Left renal cortex interstitium (tissue), 4 donors: ENCODE data around the gene UPF2. TPM values are rescaled to one million over a fixed set of nuclear protein-coding genes. Genes with fewer than 3 reads are reported as not detected.
A peak's percentile ranks its signal among the peaks of the same experiment; 100 is the strongest.
"Not testable (repeated sequence)": the region's sequence is repeated elsewhere in the genome, so short reads cannot be mapped to it uniquely, and the experiment has no call there.

Source experiments
- DNase-seq, 4 donors: peaks; one replicate each; pipeline ENCODE4 v3.0.0-alpha.2; 2013; ENCODE audit warnings: low read depth in 4 of 4, low spot score in 2 of 4, missing footprints in 1 of 4
- polyA plus RNA-seq, 4 donors: library from polyadenylated mRNA; unstranded; fragments of 120-200 nt; gene quantifications; one replicate each; pipeline ENCODE4 v1.2.1, GENCODE V29; 2013; ENCODE audit not compliant: insufficient read length in 4 of 4

The UPF2 gene
- polyA plus RNA-seq, 4 donors, result 32.1 to 40.5 (median 37.3) TPM

- DNase-seq, result no peak
These were observed 722 bp downstream of the UPF2 start for GRCh38 chr10:12041766-12042408.

DNA sequence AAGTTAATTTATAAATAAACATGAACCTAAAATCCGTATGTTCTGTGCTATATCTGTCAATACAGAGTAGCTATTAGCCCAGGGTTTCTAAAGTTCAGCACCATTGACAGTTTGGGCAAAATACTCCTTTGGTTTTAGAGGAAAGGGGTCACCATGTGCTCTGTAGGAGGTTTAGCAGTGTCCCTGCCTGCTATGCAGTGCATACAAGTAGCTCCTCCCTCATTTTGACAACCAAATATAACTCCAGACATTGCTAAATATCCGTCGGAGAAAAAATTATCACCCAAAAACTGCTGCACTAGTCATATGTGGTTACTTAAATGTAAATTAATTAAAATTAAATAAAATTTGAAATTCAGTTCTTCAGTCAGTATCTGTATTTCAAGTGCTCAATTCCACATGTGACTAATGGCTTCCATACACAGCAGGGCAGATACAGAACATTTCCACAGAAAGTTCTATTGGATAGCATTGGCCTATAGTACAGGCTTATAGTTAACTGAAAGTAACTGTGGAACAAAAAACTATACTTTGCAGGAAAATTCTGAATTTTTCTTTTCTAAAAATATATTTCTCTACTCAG lies 6.4 kb downstream of the UPF2 start:
- DNase-seq, result no peak

- no peak for DNase-seq
These were observed 11.2 kb downstream of the UPF2 start for GRCh38 chr10:12031404-12031803.

DNA sequence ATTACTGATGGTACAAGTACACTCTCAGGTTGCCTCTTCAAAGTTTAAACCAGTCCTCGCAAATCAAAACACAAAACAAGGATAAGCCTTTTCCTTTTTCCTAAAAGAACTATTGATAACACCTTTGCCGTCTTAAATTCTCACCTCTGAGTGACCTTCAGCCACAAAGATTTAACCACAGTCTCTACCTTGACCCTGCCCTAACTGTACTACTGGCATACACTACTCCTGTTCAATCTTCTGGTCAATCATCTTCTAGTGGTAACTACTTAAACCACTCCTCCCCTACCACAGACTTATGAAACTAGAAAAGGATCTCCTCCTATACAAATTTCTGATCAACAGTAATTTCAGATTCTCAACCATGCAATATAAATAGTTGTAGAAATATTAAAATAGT lies 15.1 kb downstream of the UPF2 start:
- DNase-seq, result no peak

- DNase-seq, result no peak
These were observed 17.0 kb downstream of the UPF2 start for GRCh38 chr10:12025591-12025990.

DNA sequence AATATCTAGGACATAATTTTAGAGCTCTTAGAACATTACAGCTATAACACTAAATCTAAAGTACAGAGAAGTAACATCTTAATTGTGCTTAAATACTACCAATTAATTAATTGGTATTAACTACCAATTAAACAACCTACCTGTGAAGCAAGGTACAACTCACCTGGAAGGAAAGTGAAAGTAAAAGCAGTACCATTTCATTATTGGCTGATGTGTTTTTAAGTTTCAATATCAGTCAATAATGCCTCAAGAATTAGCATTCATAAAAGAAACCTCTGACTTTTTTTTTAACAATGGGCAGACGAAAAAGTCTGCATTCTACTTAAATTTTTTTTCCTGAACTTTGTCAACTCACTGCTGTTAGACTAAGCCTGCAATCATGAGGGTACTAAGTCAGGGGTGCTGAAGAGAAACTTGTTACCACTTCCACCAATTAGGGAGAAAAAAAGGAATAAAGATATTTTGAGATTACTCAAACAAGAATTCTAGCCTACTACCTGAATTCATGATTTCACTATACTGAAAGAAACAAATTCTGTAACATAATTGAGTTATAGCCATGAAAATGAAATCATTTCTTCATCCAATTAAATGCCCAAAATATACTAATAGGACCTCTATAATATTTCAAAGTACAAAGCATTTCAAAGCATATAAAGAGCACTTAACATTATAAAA lies 19.9 kb downstream of the UPF2 start:
- no peak for DNase-seq

GRCh38 chr10:12020574-12020973 lies 22.0 kb downstream of the UPF2 start:
- DNase-seq, result no peak

DNA sequence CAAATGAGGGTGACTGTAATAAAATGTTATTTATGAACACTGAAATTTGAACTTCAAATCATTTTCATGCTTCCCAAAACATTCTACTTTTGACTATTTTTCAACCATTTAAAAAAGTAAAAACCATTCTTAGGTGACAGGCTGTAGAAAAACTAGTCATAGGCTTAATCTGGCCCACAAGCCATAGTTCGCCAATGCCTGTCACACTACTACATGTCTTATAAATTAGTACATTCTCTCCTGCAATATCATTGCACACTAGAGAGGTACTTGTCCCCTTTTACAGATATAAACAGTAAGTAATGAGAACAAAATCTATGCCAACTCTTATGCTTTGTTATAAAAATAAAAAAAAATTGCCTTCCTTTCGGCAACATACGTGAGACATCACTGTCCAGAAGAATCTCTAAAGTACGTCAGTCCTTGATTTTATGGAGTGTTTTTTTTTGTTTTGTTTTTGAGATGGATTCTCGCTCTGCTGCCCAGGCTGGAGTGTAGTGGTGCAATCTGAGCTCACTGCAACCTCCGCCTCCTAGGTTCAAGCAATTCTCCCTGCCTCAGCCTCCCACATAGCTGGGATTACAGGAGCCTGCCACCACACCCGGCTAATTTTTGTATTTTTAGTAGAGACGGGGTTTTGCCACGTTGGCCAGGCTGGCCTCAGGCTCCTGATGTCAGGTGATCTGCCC lies 23.2 kb downstream of the UPF2 start:
- DNase-seq, result peak in 2 of 4 donors; percentile 11 to 15

GRCh38 chr10:12018438-12019282 lies 23.9 kb downstream of the UPF2 start:
- DNase-seq, result peak in 1 of 4 donors; percentile 17

DNA sequence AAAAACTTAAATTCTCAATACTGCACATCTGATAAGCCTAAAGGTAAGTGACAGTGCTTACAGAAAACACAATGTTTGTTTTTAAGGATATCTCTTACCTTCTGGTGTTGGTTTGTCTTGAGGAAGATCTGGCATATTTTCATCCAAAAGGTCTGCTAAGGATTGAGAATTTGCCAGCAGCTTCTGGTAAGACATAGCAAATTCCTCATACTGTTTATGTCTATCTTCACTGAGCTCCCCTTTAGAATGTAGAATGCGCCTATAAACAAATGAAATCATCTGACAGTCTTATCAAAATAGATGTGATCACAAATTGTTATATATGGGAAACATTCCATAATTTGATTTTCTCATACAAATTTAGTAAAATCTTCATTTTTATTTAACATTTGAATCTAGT lies 28.7 kb downstream of the UPF2 start:
- DNase-seq, result no peak

DNA sequence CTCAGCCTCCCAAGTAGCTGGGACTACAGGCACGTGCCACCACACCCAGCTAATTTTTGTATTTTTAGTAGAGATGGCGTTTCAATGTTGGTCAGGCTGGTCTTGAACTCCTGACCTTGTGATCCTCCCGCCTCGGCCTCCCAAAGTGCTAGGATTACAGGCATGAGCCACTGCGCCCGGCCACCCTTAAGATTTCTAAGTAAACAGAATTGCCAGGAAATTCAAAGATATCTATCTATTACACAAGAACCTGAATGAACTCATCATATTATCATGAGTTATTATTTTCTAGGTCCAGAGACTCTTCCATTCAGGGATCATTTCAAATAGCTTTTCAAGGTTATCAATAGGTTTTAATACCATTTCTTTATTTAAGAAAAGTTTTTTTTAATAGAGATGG lies 29.2 kb downstream of the UPF2 start:
- DNase-seq, result not testable (repeated sequence)

DNA sequence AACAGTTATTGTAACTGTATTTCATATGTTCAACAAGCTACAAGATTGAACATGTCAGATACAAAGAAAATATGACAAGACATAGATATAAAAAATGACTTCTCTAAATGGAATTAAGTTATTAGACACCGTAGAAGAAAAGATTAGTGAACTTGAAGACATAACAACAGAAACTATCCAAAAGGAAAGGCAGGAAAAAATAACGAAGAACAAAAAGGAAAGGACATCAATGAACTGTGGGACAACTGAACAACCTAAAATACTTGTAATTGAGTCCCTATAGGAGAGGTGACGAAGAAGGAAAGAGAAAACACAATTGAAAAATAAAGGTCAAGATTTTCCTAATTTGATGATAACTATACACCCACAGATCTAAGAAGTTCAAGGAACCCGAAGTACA lies 32.3 kb downstream of the UPF2 start:
- no peak for DNase-seq

DNA sequence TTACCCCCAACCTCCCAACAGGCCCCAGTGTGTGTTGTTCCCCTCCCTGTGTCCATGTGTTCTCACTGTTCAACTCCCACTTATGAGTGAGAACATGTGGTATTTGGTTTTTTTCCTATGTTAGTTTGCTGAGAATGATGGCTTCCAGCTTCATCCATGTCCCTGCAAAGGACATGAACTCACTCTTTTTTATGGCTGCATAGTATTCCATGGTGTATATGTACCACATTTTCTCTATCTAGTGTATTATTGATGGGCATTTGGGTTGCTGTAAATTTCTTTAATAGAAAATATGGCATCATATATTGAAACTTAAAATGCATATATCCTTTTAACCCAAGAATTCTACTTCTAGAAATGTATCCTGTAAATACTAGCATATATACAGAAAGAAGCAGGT lies 33.8 kb downstream of the UPF2 start:
- not testable (repeated sequence) for DNase-seq

DNA sequence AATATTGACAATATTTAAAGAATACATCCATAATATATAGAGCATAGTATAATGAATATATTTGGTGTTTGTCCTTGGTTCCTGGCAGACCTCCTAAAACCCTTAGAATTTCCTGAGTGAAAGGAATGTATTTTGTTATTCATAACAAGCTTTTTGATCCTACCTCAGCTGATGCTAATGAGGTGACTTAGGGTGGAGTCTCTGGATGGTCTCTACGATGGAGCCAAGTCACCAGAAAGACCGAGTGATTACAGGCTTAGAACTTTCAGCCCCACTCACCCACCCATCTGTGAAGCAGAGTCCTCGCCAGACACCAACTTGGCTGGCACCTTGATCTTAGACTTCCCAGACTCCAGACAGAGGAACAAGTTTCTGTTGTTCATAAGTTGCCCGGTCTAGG lies 35.9 kb downstream of the UPF2 start:
- DNase-seq, result no peak

DNA sequence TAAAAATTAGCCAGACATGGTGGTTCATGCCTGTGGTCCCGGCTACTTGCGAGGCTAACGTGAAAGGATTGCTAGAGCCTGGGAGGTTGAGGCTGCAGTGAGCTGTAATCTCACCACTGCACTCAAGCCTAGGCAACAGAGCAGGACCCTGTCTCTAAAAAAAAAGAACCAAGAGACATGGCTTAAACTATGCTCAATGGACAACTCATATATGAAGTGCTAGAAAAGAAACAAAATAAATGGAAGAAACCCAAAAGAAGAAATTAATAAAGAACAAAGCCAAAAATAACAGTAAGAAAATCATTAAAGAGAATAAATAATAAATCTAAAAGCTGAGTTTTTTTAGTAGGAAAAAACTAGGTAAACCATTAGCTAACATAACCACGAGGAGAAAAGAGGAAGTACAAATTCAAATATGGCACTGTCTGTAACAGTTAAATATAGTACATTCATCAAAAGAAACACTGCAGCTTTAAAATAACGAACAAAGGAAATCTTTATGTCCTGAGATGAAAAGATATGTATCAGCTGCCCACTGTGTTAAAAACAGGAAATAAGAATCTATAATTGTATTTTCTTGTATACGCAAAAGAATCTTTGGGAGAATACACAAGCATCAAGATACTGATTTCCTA lies 48.7 kb downstream of the UPF2 start:
- no peak for DNase-seq

DNA sequence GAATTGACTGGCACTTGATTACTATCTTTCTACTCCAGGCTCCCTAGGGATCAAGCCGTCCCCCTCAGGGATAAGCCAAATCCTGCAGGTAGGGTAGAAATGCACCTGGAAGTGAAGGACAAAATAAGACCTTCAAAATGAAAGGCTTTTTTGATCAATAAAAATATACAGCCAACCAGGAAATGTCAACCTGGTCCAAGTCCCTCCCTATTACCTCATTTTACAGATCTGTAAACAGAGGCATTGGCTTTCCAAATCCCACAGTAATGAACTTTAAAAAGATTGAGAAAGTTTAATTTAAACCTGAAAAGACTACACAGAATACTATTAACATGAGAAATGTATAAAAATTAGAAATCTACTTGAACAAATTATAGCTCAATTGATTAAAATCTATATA lies 53.7 kb downstream of the UPF2 start:
- no peak for DNase-seq

DNA sequence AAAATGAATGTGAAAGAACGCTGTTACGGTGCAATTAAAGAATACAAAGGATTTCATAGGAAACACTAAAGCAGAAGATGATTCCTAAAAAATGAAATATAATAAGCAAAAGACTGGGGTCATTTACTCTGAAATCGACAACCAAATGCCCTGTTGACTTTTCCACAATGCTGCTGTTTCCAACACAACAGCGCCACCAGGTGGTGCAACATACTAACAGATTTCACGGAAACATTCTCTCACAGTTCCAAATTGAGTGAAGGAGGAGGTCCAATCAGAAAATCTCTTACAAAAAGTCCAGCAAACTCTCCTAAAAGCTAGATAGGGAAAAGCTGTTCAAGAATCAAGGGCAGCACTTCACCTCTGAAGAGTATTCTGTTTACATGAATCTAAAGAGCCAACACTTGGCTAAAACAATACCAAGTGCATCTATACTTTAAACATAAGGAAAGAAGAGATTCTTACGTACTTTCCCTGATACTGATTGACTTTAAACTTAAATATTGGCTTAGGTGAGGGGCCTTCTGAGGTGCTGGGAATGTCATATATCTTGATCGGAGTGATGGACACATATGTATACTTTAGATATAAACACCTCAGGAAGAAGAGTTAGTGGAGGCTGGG lies 55.9 kb downstream of the UPF2 start:
- DNase-seq, result peak; percentile 50 to 82 (median 66)

DNA sequence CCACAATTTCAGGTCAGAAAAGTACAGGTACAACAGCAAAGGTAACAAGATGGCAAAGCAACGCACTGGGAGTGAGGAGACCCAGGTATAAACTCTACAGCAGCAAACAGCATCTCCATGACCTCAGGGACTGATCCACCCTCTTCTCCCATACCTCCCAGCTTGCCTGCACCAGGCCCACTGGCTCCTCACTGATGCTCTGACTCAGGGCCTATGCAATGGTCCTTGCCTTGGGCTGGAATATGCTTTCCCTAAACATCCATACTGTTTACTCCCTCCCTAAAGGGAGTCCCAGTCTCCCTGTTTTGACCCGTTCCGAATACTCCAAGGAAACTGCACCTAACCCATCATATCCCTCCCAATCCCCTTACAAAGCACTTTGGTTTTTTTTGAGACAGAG lies 60.4 kb downstream of the UPF2 start:
- DNase-seq, result no peak

DNA sequence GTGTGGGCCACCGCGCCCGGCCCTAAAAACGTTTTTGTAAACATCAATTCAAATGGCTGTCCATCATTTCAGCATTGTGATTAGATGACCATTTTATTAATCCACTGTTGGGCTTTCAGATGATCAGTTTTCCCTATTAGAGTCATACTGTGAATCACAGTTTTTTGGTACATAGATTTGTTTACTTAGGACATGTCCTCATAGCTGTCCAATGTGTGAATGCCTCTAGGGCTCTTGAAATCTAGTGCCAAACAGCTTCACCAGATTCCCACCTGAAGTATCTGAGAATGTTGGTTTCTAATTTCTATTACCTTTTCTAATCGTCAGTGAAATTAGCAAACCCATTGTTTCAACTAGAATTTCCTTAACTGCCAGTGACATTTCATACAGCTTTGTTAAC lies 66.8 kb downstream of the UPF2 start:
- DNase-seq, result no peak

- not testable (repeated sequence) for DNase-seq
These were observed 70.1 kb downstream of the UPF2 start for GRCh38 chr10:11972523-11972922.
